Measurements from ENCODE around the gene KNCN. TPM values are rescaled to one million over a fixed set of nuclear protein-coding genes. Genes with fewer than 3 reads are reported as not detected.

The KNCN gene
- total and polyA plus RNA-seq, 5 experiments from 2014 or later, result not detected

DNA sequence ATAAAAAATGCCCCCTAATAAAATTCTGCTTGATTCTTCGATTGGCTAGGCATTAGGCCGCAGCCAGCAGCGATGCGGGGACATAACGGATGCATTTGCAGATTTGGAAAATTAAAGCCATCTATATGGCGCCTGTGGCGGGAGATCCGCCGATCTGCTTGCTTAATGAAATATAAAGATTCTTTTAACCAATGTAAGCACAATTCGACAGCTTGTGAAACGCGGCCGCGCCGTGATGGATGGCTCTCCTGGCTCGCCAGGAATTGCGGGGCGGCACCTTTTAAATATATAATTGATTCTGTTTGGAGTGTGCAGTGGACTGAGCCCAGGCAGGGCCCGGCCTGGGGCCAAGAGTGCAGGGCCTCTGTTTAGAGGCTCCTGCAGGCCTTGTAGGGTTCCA, 53.8 kb downstream of the KNCN start:
- no peaks in the 10 kb centered on the region for H3K9me3 Mint-ChIP-seq
- POLR2A ChIA-PET, result no interaction called here
- ATAC-seq, result no peak
- peak overlapping the region in 1 of 10 donors; percentile 30 for H3K27ac Mint-ChIP-seq
- peaks cover 0 to 2% (median under 1%) of the 10 kb centered on the region in 4 donors for H3K4me1 Mint-ChIP-seq
- H3K36me3 Mint-ChIP-seq, result no peaks in the 10 kb centered on the region
- H3K4me3 Mint-ChIP-seq, result no peak overlapping the region
- peaks cover 18 to 61% (median 41%) of the 10 kb centered on the region in 5 donors for H3K27me3 Mint-ChIP-seq
- peak in 1 of 10 donors; percentile 7 for DNase-seq

DNA sequence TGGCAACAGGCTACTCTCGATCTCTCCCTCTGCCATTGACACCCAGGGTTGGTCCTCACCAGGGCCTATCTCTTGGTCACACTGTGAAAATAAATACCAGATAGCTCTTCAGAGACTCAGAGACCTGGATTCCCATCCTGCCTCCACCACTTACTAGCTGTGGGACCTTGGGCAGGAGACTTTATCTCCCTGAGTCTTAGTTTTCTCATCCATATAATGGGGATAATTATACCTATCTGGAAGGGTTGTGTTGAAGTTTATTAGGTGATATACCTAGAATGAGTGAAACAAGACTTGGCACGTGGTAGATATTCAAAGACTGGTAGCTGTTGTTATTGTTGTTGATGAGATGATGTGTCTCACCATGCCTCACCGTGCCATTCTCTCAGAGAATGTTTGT, 54.4 kb downstream of the KNCN start:
- H3K27me3 Mint-ChIP-seq, result peaks cover 19 to 62% (median 45%) of the 10 kb centered on the region in 5 donors
- no peak for ATAC-seq
- peak overlapping the region in 1 of 10 donors; percentile 30 for H3K27ac Mint-ChIP-seq
- no peaks in the 10 kb centered on the region for H3K36me3 Mint-ChIP-seq
- POLR2A ChIA-PET, result no interaction called here
- peaks cover 0 to 2% (median under 1%) of the 10 kb centered on the region in 4 donors for H3K4me1 Mint-ChIP-seq
- no peaks in the 10 kb centered on the region for H3K9me3 Mint-ChIP-seq
- H3K4me3 Mint-ChIP-seq, result no peak overlapping the region
- no peak for DNase-seq

DNA sequence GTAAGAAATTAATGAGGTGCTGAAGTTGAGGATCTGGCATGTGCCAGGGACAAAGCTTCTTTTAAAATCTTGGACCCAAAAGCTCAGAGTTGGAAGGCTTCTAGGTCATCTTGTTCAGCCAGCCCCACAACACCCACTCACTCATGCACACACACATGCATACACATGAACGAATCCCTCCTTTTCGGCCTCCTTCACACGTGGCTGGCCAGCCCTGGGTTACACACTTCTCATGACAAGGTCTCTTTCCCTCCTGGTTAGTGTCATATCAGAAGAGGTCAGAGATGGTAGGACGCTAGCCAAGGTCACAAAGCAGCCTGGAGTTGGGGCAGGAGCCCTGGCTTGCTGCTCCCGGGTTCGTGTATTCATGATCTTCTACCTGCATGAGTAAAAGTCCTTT, 54.9 kb downstream of the KNCN start:
- H3K27me3 Mint-ChIP-seq, result peaks cover 23 to 67% (median 50%) of the 10 kb centered on the region in 5 donors
- H3K4me3 Mint-ChIP-seq, result no peak overlapping the region
- no peaks in the 10 kb centered on the region for H3K36me3 Mint-ChIP-seq
- H3K4me1 Mint-ChIP-seq, result peaks cover 0 to 3% (median 1%) of the 10 kb centered on the region in 4 donors
- POLR2A ChIA-PET, result no interaction called here
- H3K27ac Mint-ChIP-seq, result no peak overlapping the region
- no peaks in the 10 kb centered on the region for H3K9me3 Mint-ChIP-seq
- ATAC-seq, result no peak
- DNase-seq, result no peak

DNA sequence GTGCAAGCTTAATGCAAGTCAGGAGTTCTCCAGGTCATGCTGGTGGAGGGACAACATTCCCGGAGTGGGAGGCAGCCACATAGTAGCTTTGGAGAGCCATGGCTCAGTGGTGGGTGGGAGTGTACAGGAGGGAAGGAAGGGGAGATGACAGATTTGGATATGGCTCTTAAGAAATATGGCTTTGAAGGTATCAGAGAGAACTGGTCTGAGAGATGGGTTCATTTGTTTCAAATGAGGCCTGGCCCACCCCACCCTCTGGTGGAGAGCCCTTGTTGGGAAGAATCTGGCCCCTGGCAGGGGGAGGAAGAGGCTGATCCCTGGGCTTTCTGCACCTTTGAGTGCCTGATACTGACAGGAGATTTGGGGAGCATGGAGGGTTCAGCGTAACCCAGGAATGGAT, 55.7 kb downstream of the KNCN start:
- Mint-ChIP-seq H3K36me3 (no peaks in the 10 kb centered on the region), H3K27ac (no peak overlapping the region), H3K9me3 (no peaks in the 10 kb centered on the region), H3K4me1 (peaks cover 0 to 3% (median 1%) of the 10 kb centered on the region in 4 donors), H3K4me3 (no peak overlapping the region), H3K27me3 (peaks cover 25 to 73% (median 53%) of the 10 kb centered on the region in 5 donors)
- POLR2A ChIA-PET, result no interaction called here
- ATAC-seq (no peak), DNase-seq (no peak)

Other genes starting within 250 kb of the KNCN start
- gene LRRC41, start 248.0 kb downstream of the KNCN start, total RNA-seq, result 10 to 100 TPM; 38.6 to 40.2 TPM
- 10 to 100 TPM; 43.7 to 46.5 (median 44.6) TPM for gene LRRC41, start 248.0 kb downstream of the KNCN start, polyA plus RNA-seq
- 100 to 1,000 TPM; 130 to 148 TPM for gene UQCRH, start 247.9 kb downstream of the KNCN start, total RNA-seq
- gene UQCRH, start 247.9 kb downstream of the KNCN start, polyA plus RNA-seq, result 100 to 1,000 TPM; 293 to 371 (median 330) TPM
- gene NSUN4, start 210.8 kb downstream of the KNCN start, total RNA-seq, result 10 to 100 TPM; 21.7 to 29.7 TPM
- 10 to 100 TPM; 10.3 to 14.0 (median 12.3) TPM for gene NSUN4, start 210.8 kb downstream of the KNCN start, polyA plus RNA-seq
- 10 to 100 TPM in 1 of 2 experiments, 1 to 10 TPM in 1; 8.9 to 10.2 TPM for gene FAAH, start 157.3 kb downstream of the KNCN start, total RNA-seq
- 1 to 10 TPM in 2 of 3 donors, under 1 TPM in 1; 0.46 to 2.2 (median 1.4) TPM for gene FAAH, start 157.3 kb downstream of the KNCN start, polyA plus RNA-seq
- not detected for gene DMBX1, start 61.8 kb downstream of the KNCN start, total RNA-seq
- gene DMBX1, start 61.8 kb downstream of the KNCN start, polyA plus RNA-seq, result not detected
- gene MKNK1, start 52.6 kb upstream of the KNCN start, total RNA-seq, result 10 to 100 TPM; 51.4 to 56.3 TPM
- 10 to 100 TPM; 17.6 to 19.7 (median 18.7) TPM for gene MKNK1, start 52.6 kb upstream of the KNCN start, polyA plus RNA-seq
- 10 to 100 TPM; 24.3 to 24.7 TPM for gene MOB3C, start 65.2 kb upstream of the KNCN start, total RNA-seq
- gene MOB3C, start 65.2 kb upstream of the KNCN start, polyA plus RNA-seq, result 10 to 100 TPM in 1 of 3 donors, 1 to 10 TPM in 2; 8.3 to 17.5 (median 8.4) TPM
- gene ATPAF1, start 116.7 kb upstream of the KNCN start, total RNA-seq, result 10 to 100 TPM; 27.8 to 33.9 TPM
- gene ATPAF1, start 116.7 kb upstream of the KNCN start, polyA plus RNA-seq, result 10 to 100 TPM; 66.4 to 68.0 (median 66.7) TPM
- not detected for gene TEX38, start 120.2 kb upstream of the KNCN start, total RNA-seq
- gene TEX38, start 120.2 kb upstream of the KNCN start, polyA plus RNA-seq, result not detected
- 10 to 100 TPM; 75.9 to 81.2 TPM for gene EFCAB14, start 167.5 kb upstream of the KNCN start, total RNA-seq
- gene EFCAB14, start 167.5 kb upstream of the KNCN start, polyA plus RNA-seq, result 10 to 100 TPM; 88.7 to 99.5 (median 94.6) TPM
- not detected for gene CYP4B1, start 247.4 kb upstream of the KNCN start, total RNA-seq
- not detected for gene CYP4B1, start 247.4 kb upstream of the KNCN start, polyA plus RNA-seq

All from naive thymus-derived CD8-positive, alpha-beta T cell (primary cell).